GM12878 (cell line): ENCODE measurements around the gene ULK4. TPM values are rescaled to one million over a fixed set of nuclear protein-coding genes. Genes with fewer than 3 reads are reported as not detected.

ENCODE experiments used
- ATAC-seq: fragments of 200-7000 bp; cut with Tn5 transposase; 3 replicates; pipeline ENCODE4 v1.9.1; 2020; ENCODE audit warnings: mild to moderate bottlenecking, moderate library complexity
- BruUV-seq: library from RNA; stranded (reverse); fragments of 400-500 nt; replicated peaks from 2 replicates; lab custom pipeline; 2021; lab: Mats Ljungman, UMichigan
- CTCF ChIA-PET: fragments of 300-600 bp; sonication (Branson Sonifier 250); formaldehyde crosslinking; extraction: SDS; loops from one replicate; lab custom pipeline; 2021; ENCODE audit warnings: inconsistent platforms; lab: Yijun Ruan, JAX
- POLR2A ChIA-PET: fragments of 350-600 bp; formaldehyde crosslinking; extraction: SDS; loops from one replicate; lab custom pipeline; 2021; ENCODE audit warnings: inconsistent platforms; lab: Charles Lee
- RAD21 ChIA-PET: fragments of 300-600 bp; sonication (Branson Sonifier 250); formaldehyde crosslinking; loops from one replicate; lab custom pipeline; 2023; ENCODE audit warnings: antibody characterized with exemption; ENCODE audit not compliant: unreplicated experiment; lab: Charles Lee
- SMC1A ChIA-PET: fragments of 300-600 bp; sonication (Branson Sonifier 250); formaldehyde crosslinking; loops from one replicate; lab custom pipeline; 2023; ENCODE audit not compliant: unreplicated experiment, uncharacterized antibody; lab: Charles Lee
- DNase-seq: peaks from one replicate; pipeline ENCODE4 v3.0.0-alpha.2; 2011; ENCODE audit warnings: low read depth, low spot score
- FAIRE-seq: peaks from 3 replicates; lab custom pipeline; 2011; peaks lifted over from hg19 to GRCh38; lab: Jason Lieb, UNC
- H2AFZ ChIP-seq: 2 replicates; pipeline ENCODE4 v1.6.0; 2011; ENCODE audit warnings: low read depth, low read length, control low read depth; ENCODE audit not compliant: control insufficient read depth
- H3K27ac ChIP-seq: 2 replicates; pipeline ENCODE4 v1.5.1; 2011; ENCODE audit warnings: control low read depth; ENCODE audit not compliant: control insufficient read depth, insufficient read depth
- H3K27me3 ChIP-seq, 2 experiments: replicated peaks in 1 of 2; 2 replicates each; pipeline versions ENCODE4 v1.6.0 to v1.6.1; 2011; ENCODE audit warnings: low read length in 1 of 2; ENCODE audit not compliant: control insufficient read depth in 2 of 2, insufficient read depth in 2 of 2
- H3K36me3 ChIP-seq, 2 experiments: 2 replicates each; pipeline ENCODE4 v1.5.1; 2011; ENCODE audit warnings: low read length in 1 of 2; ENCODE audit not compliant: control insufficient read depth in 2 of 2, insufficient read depth in 2 of 2
- H3K4me1 ChIP-seq: 2 replicates; pipeline ENCODE4 v1.6.1; 2011; ENCODE audit warnings: mild to moderate bottlenecking, low read length, moderate library complexity, mixed read lengths; ENCODE audit not compliant: control insufficient read depth, insufficient read depth
- H3K4me2 ChIP-seq: 2 replicates; pipeline ENCODE4 v1.6.0; 2011; ENCODE audit warnings: control low read depth; ENCODE audit not compliant: control insufficient read depth, insufficient read depth
- H3K4me3 ChIP-seq: fragments of 200-600 bp; sonication (generic); 2 replicates; pipeline ENCODE4 v1.5.1; 2016
- H3K79me2 ChIP-seq: 2 replicates; pipeline ENCODE4 v1.6.0; 2011; ENCODE audit warnings: low read length; ENCODE audit not compliant: control insufficient read depth, insufficient read depth
- H3K9ac ChIP-seq: 2 replicates; pipeline ENCODE4 v1.8.0; 2011; ENCODE audit warnings: low read length, control low read depth, mixed read lengths; ENCODE audit not compliant: control insufficient read depth, insufficient read depth
- H3K9me3 ChIP-seq: replicated peaks from 3 replicates; pipeline ENCODE4 v1.5.1; 2011; ENCODE audit warnings: mild to moderate bottlenecking, low read length; ENCODE audit not compliant: control insufficient read depth, insufficient read depth
- H4K20me1 ChIP-seq: 2 replicates; pipeline ENCODE4 v1.6.0; 2011; ENCODE audit not compliant: control insufficient read depth, insufficient read depth
- CBX3 ChIP-seq: fragments of 200-600 bp; sonication (generic); IDR thresholded peaks from 2 replicates; pipeline ENCODE4 v1.6.1; 2016; ENCODE audit warnings: low read depth, borderline replicate concordance
- ESRRA ChIP-seq: IDR thresholded peaks from 2 replicates; pipeline ENCODE4 v1.6.1; 2012; ENCODE audit warnings: mild to moderate bottlenecking, low read length, improper control_type of control experiment
- EZH2 ChIP-seq: IDR thresholded peaks from 2 replicates; pipeline ENCODE4 v1.6.1; 2012; ENCODE audit warnings: low read depth, mild to moderate bottlenecking, control low read depth, inconsistent platforms, low read length, borderline replicate concordance; ENCODE audit not compliant: control insufficient read depth
- FOXK2 ChIP-seq: fragments of 450-650 bp; IDR thresholded peaks from 2 replicates; pipeline ENCODE4 v1.6.1; 2017; ENCODE audit warnings: mild to moderate bottlenecking, moderate library complexity
- GATAD2B ChIP-seq: fragments of 450-650 bp; conservative IDR thresholded peaks from 2 replicates; pipeline ENCODE4 v1.6.1; 2017; ENCODE audit warnings: low read depth, mild to moderate bottlenecking, moderate library complexity
- HCFC1 ChIP-seq: fragments of 150-350 bp; IDR thresholded peaks from 2 replicates; pipeline ENCODE4 v1.6.1; 2014; ENCODE audit warnings: low read length
- NBN ChIP-seq: fragments of 450-650 bp; IDR thresholded peaks from 2 replicates; pipeline ENCODE4 v1.6.1; 2016
- NFIC ChIP-seq: IDR thresholded peaks from 2 replicates; pipeline ENCODE4 v1.6.1; 2012; ENCODE audit warnings: low read depth, mild to moderate bottlenecking, inconsistent platforms, low read length, moderate library complexity
- NFYA ChIP-seq: IDR thresholded peaks from 2 replicates; pipeline ENCODE4 v1.6.1; 2011; ENCODE audit warnings: low read depth, mild to moderate bottlenecking, low read length, improper control_type of control experiment, borderline replicate concordance
- NKRF ChIP-seq: fragments of 450-650 bp; conservative IDR thresholded peaks from 2 replicates; pipeline ENCODE4 v1.6.1; 2017; ENCODE audit warnings: mild to moderate bottlenecking, moderate library complexity
- PML ChIP-seq: IDR thresholded peaks from 2 replicates; pipeline ENCODE4 v1.6.1; 2012; ENCODE audit warnings: low read length, inconsistent platforms
- RUNX3 ChIP-seq: IDR thresholded peaks from 2 replicates; pipeline ENCODE4 v1.6.1; 2012; ENCODE audit warnings: low read length, inconsistent platforms
- YY1 ChIP-seq: IDR thresholded peaks from 2 replicates; pipeline ENCODE4 v1.6.1; 2011; ENCODE audit warnings: low read depth, mild to moderate bottlenecking, low read length
- ZBTB11 ChIP-seq: fragments of 450-650 bp; formaldehyde crosslinking; IDR thresholded peaks from 2 replicates; pipeline ENCODE4 v1.5.0; 2022; ENCODE audit warnings: mild to moderate bottlenecking, missing genetic modification characterization
- ZNF217 ChIP-seq: fragments of 450-650 bp; IDR thresholded peaks from 2 replicates; pipeline ENCODE4 v1.6.1; 2017; ENCODE audit warnings: antibody characterized with exemption, mild to moderate bottlenecking
- ZSCAN29 ChIP-seq: fragments of 450-650 bp; IDR thresholded peaks from 2 replicates; pipeline ENCODE4 v1.6.1; 2017; ENCODE audit warnings: mild to moderate bottlenecking, moderate library complexity
- WGBS: methylation state at CpG from one replicate; pipeline ENCODE4 v1.1.6; 2016; ENCODE audit warnings: low lambda C conversion rate; ENCODE audit not compliant: insufficient replicate concordance, insufficient coverage; ENCODE audit errors: missing lambda C conversion rate; 5-methylcytosine and 5-hydroxymethylcytosine counted together
- in situ Hi-C: fragments of 300-500 bp; cut with MboI; formaldehyde crosslinking; loops from 9 replicates; pipeline ENCODE4 v1.14.3; 2018; ENCODE audit warnings: mixed read lengths
- intact Hi-C: fragments of 100-400 bp; cut with micrococcal nuclease; formaldehyde crosslinking; loops from one replicate; pipeline ENCODE4 v1.14.2; 2022; ENCODE audit not compliant: unreplicated experiment
- polyA plus RNA-seq, 11 experiments: library from polyadenylated mRNA; depleted of rRNA in 4 of 11; unstranded in 6 of 11; stranded (reverse) in 5 of 11; fragments of >200 nt; fragmentation: Nextera tagmentation in 4 of 11; fragmentation: Illumina TruSeq in 1 of 11; extraction: Ambion mirVana in 4 of 11; extraction: Trizol in 1 of 11; gene quantifications; 1 replicate in 1 of 11; 2 replicates in 10 of 11; pipeline versions ENCODE4 v1.2.1 to v1.2.3, GENCODE V29; 2011 to 2016; ENCODE audit warnings: inconsistent platforms in 2 of 11, missing spikeins in 2 of 11, low read depth in 1 of 11
- total RNA-seq, 4 experiments: library from RNA; depleted of rRNA in 3 of 4; stranded (reverse); fragments of >200 nt in 3 of 4; fragmentation: Illumina TruSeq in 1 of 4; extraction: Trizol in 1 of 4; gene quantifications; 2 replicates each; pipeline versions ENCODE4 v1.2.1 to v1.2.3, GENCODE V29; 2013 to 2021
- TF ChIP-seq, protein P1 (sequence below): fragments of 450-650 bp; IDR thresholded peaks from 2 replicates; pipeline ENCODE4 v1.6.1; 2016; ENCODE audit warnings: mild to moderate bottlenecking
- TF ChIP-seq, protein P2 (sequence below): IDR thresholded peaks from 2 replicates; pipeline ENCODE4 v1.6.1; 2012; ENCODE audit warnings: low read depth, low read length, improper control_type of control experiment

Gene ULK4
- total and polyA plus RNA-seq, 10 of the 15 experiments (the other 5 are each of a cell fraction or from before 2014, with no cell fraction given), result 3.5 to 7.6 (median 6.3) TPM

GRCh38 chr3:41250825-41251224 lies 711.1 kb downstream of the ULK4 start:
- ChIA-PET POLR2A (no interaction called here), SMC1A (no interaction called here), CTCF (interaction anchor here (1.2 kb wide), 1 partner anchor 670 kb away, joined by 3 read pairs; no protein-coding TSS in a partner anchor), RAD21 (no interaction called here)
- Histone ChIP-seq H3K9me3 (no peaks in the 10 kb centered on the region), H3K4me3 (no peak overlapping the region), H3K4me1 (no peaks in the 10 kb centered on the region), H3K27ac (no peak overlapping the region), H3K36me3 (no peaks in the 10 kb centered on the region), H4K20me1 (no peaks in the 10 kb centered on the region; the same call in 1 of the 2 replicates), H3K4me2 (no peak overlapping the region), H3K9ac (no peak overlapping the region), H3K27me3 (no peaks in the 10 kb centered on the region; a peak in 1 of 4 replicates), H2AFZ (no peak overlapping the region), H3K79me2 (no peaks in the 10 kb centered on the region)
- 28% methylated on average over 2 of the region's 2 CpGs for WGBS
- FAIRE-seq (no peak), DNase-seq (no peak), ATAC-seq (no peak)
- BruUV-seq, result no TSS peak
- in situ Hi-C loops, result no loop called here
- no peak for TF ChIP-seq HCFC1
- no peak for TF ChIP-seq NFIC
- no peak for TF ChIP-seq FOXK2
- TF ChIP-seq, protein P1, sequence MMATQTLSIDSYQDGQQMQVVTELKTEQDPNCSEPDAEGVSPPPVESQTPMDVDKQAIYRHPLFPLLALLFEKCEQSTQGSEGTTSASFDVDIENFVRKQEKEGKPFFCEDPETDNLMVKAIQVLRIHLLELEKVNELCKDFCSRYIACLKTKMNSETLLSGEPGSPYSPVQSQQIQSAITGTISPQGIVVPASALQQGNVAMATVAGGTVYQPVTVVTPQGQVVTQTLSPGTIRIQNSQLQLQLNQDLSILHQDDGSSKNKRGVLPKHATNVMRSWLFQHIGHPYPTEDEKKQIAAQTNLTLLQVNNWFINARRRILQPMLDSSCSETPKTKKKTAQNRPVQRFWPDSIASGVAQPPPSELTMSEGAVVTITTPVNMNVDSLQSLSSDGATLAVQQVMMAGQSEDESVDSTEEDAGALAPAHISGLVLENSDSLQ, result no peak
- no peak for TF ChIP-seq ESRRA
- no peak for TF ChIP-seq GATAD2B
- no peak for TF ChIP-seq PML
- TF ChIP-seq NFYA, result no peak
- no peak for TF ChIP-seq EZH2
- no peak for TF ChIP-seq RUNX3
- TF ChIP-seq YY1, result no peak
- TF ChIP-seq ZSCAN29, result no peak
- TF ChIP-seq ZNF217, result no peak
- TF ChIP-seq ZBTB11 (CRISPR knock-in tag), result no peak
- TF ChIP-seq, protein P2, sequence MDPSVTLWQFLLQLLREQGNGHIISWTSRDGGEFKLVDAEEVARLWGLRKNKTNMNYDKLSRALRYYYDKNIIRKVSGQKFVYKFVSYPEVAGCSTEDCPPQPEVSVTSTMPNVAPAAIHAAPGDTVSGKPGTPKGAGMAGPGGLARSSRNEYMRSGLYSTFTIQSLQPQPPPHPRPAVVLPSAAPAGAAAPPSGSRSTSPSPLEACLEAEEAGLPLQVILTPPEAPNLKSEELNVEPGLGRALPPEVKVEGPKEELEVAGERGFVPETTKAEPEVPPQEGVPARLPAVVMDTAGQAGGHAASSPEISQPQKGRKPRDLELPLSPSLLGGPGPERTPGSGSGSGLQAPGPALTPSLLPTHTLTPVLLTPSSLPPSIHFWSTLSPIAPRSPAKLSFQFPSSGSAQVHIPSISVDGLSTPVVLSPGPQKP, result no peak
- no peak for TF ChIP-seq NKRF
- TF ChIP-seq NBN, result no peak
- no peak for TF ChIP-seq CBX3
- intact Hi-C loops, result no loop called here
